MCF 10A (cell line): ENCODE measurements around the gene TBC1D7. TPM values are rescaled to one million over a fixed set of nuclear protein-coding genes. Genes with fewer than 3 reads are reported as not detected.

Experiments
- BruUV-seq: library from RNA; stranded (reverse); fragments of 400-500 nt; replicated peaks from 2 replicates; lab custom pipeline; 2021; lab: Mats Ljungman, UMichigan
- CTCF ChIA-PET: fragments of 300-600 bp; sonication (Branson Sonifier 250); formaldehyde crosslinking; extraction: SDS; loops from one replicate; lab custom pipeline; 2021; ENCODE audit warnings: antibody characterized with exemption, inconsistent platforms; lab: Yijun Ruan, JAX
- POLR2A ChIA-PET: fragments of 300-600, 350-650 bp; sonication (Branson Sonifier 250); formaldehyde crosslinking; extraction: SDS; loops from one replicate; lab custom pipeline; 2020; ENCODE audit warnings: antibody characterized with exemption, inconsistent platforms; lab: Yijun Ruan, JAX
- DNase-seq: peaks from one replicate; pipeline ENCODE4 v3.0.0-alpha.2; 2018; ENCODE audit not compliant: unreplicated experiment
- H3K27ac Mint-ChIP-seq: one replicate; pipeline ENCODE4 v1.8.0; 2022; ENCODE audit warnings: mild to moderate bottlenecking, low read depth, mixed read lengths; ENCODE audit not compliant: unreplicated experiment
- H3K27me3 Mint-ChIP-seq: one replicate; pipeline ENCODE4 v1.8.0; 2022; ENCODE audit warnings: mixed read lengths; ENCODE audit not compliant: insufficient read depth, unreplicated experiment
- H3K36me3 Mint-ChIP-seq: one replicate; pipeline ENCODE4 v1.8.0; 2022; ENCODE audit warnings: mild to moderate bottlenecking, moderate library complexity, mixed read lengths; ENCODE audit not compliant: insufficient read depth, unreplicated experiment
- H3K4me1 Mint-ChIP-seq: one replicate; pipeline ENCODE4 v1.8.0; 2022; ENCODE audit warnings: mixed read lengths; ENCODE audit not compliant: insufficient read depth, unreplicated experiment
- H3K4me3 Mint-ChIP-seq: one replicate; pipeline ENCODE4 v1.8.0; 2022; ENCODE audit warnings: mild to moderate bottlenecking, moderate library complexity, mixed read lengths; ENCODE audit not compliant: unreplicated experiment
- H3K9me3 Mint-ChIP-seq: one replicate; pipeline ENCODE4 v1.8.0; 2022; ENCODE audit warnings: mixed read lengths; ENCODE audit not compliant: unreplicated experiment
- intact Hi-C: fragments of 100-400 bp; cut with micrococcal nuclease; formaldehyde crosslinking; loops from 2 replicates; pipeline ENCODE4 v1.14.1; 2022
- total RNA-seq: library from RNA; stranded (reverse); gene quantifications from 2 replicates; pipeline ENCODE4 v1.2.3, GENCODE V29; 2022
- TF ChIP-seq, protein P1 (sequence below): fragments of 200-600 bp; IDR thresholded peaks from one replicate; pipeline ENCODE4 v1.8.0; 2022; ENCODE audit warnings: antibody characterized with exemption, mild to moderate bottlenecking; ENCODE audit not compliant: unreplicated experiment

The TBC1D7 gene
- total RNA-seq, 1 experiment from 2014 or later: 19.5 TPM

DNA sequence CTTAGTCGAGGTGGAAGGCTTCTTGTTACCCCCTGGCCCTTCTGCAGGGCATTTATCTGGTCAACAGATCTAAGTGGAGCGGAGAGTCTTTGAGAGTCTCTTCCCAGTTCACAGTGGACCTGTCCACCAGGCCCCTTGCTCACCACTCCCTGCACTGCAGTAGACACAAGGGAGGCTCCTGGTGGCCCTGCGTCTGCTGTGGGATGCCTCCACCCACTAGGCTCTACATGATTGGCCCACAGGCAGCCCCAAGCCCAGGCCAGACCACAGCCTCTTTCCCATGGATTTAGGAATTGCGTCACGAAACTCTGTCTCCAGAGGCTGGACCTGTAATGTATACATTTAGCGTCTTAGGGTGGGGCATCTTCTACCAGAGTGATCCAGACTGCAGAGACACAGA lies 28.4 kb downstream of the TBC1D7 start:
- TF ChIP-seq, protein P1, sequence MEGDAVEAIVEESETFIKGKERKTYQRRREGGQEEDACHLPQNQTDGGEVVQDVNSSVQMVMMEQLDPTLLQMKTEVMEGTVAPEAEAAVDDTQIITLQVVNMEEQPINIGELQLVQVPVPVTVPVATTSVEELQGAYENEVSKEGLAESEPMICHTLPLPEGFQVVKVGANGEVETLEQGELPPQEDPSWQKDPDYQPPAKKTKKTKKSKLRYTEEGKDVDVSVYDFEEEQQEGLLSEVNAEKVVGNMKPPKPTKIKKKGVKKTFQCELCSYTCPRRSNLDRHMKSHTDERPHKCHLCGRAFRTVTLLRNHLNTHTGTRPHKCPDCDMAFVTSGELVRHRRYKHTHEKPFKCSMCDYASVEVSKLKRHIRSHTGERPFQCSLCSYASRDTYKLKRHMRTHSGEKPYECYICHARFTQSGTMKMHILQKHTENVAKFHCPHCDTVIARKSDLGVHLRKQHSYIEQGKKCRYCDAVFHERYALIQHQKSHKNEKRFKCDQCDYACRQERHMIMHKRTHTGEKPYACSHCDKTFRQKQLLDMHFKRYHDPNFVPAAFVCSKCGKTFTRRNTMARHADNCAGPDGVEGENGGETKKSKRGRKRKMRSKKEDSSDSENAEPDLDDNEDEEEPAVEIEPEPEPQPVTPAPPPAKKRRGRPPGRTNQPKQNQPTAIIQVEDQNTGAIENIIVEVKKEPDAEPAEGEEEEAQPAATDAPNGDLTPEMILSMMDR: no peak

DNA sequence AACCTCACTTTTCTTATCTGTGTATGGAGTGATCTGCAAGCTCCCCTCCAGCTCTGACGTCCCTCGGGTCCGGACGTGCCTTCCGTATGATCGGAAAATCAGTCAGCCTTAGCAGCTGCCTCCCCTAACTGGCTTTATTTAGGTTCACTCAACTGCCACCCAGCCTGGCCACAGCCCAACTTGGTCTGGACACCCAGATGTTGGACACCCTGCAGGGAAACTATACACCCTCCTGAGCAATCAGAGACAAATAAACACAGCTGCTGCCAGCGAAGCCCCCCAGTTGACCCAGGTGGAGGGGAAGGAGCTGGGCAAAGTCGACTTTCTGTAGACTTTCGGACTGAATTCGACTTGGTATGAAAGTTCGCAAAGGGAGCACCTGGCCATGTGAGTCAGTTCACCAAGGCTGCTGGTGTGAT lies 28.9 kb downstream of the TBC1D7 start:
- H3K27me3 Mint-ChIP-seq: no peaks in the 10 kb centered on the region
- CTCF ChIA-PET: interaction anchor here (0.6 to 2.6 kb wide), 3 partner anchors 16 to 777 kb away, joined by 3 to 8 read pairs (median 3); no protein-coding TSS in a partner anchor
- DNase-seq: no peak
- H3K36me3 Mint-ChIP-seq: peaks cover 15% of the 10 kb centered on the region
- H3K4me1 Mint-ChIP-seq: peaks cover 15% of the 10 kb centered on the region
- H3K4me3 Mint-ChIP-seq: no peak overlapping the region
- POLR2A ChIA-PET: no interaction called here
- BruUV-seq: no TSS peak
- no peak overlapping the region for H3K27ac Mint-ChIP-seq
- no peaks in the 10 kb centered on the region for H3K9me3 Mint-ChIP-seq
- TF ChIP-seq, protein P1: no peak
- intact Hi-C loops: no loop called here

More for the DNA sequence above, 28.4 kb downstream of the TBC1D7 start:
- ChIA-PET CTCF (no interaction called here), POLR2A (no interaction called here)
- Mint-ChIP-seq H3K9me3 (no peaks in the 10 kb centered on the region), H3K27me3 (no peaks in the 10 kb centered on the region), H3K4me1 (peaks cover 15% of the 10 kb centered on the region), H3K27ac (no peak overlapping the region), H3K4me3 (no peak overlapping the region), H3K36me3 (peaks cover 11% of the 10 kb centered on the region)
- no TSS peak for BruUV-seq
- intact Hi-C loops: no loop called here
- no peak for DNase-seq

GRCh38 chr6:13298446-13298845 lies 29.9 kb downstream of the TBC1D7 start:
- POLR2A ChIA-PET: no interaction called here
- no peak overlapping the region for H3K4me3 Mint-ChIP-seq
- intact Hi-C loops: no loop called here
- H3K36me3 Mint-ChIP-seq: peaks cover 15% of the 10 kb centered on the region
- no TSS peak for BruUV-seq
- H3K27ac Mint-ChIP-seq: no peak overlapping the region
- TF ChIP-seq, protein P1: no peak
- no peaks in the 10 kb centered on the region for H3K27me3 Mint-ChIP-seq
- peaks cover 15% of the 10 kb centered on the region for H3K4me1 Mint-ChIP-seq
- CTCF ChIA-PET: interaction anchor here (0.7 to 2.6 kb wide), 3 partner anchors 16 to 387 kb away, joined by 3 to 8 read pairs (median 3); no protein-coding TSS in a partner anchor
- no peak for DNase-seq
- H3K9me3 Mint-ChIP-seq: no peaks in the 10 kb centered on the region

DNA sequence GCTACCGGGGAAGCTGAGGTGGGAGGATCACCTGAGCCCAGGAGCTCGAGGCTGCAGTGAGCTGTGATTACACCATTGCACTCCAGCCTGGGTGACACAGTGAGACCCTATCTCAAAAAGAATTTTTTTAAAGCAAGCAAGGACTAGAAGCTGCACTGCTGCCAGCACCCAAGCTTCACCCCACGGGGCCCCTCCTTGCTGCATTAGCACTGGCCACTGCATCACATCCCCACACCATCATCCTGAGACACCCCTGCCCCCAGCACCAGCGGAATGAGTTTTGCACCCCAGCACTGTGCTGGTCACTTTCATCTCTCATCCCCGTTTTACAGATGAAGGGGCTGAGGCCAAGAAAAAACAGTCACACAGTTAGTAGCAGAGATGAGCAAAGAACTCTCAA lies 30.9 kb downstream of the TBC1D7 start:
- peaks cover 5% of the 10 kb centered on the region for H3K4me1 Mint-ChIP-seq
- BruUV-seq: no TSS peak
- POLR2A ChIA-PET: no interaction called here
- TF ChIP-seq, protein P1: no peak
- intact Hi-C loops: no loop called here
- H3K9me3 Mint-ChIP-seq: no peaks in the 10 kb centered on the region
- H3K27ac Mint-ChIP-seq: no peak overlapping the region
- H3K4me3 Mint-ChIP-seq: no peak overlapping the region
- CTCF ChIA-PET: interaction anchor here (1.5 to 2.6 kb wide), 2 partner anchors 15 to 386 kb away, joined by 3 to 8 read pairs; no protein-coding TSS in a partner anchor
- no peaks in the 10 kb centered on the region for H3K27me3 Mint-ChIP-seq
- H3K36me3 Mint-ChIP-seq: peaks cover 15% of the 10 kb centered on the region
- no peak for DNase-seq
